ENCODE measurements around the gene TBC1D22A. TPM values are rescaled to one million over a fixed set of nuclear protein-coding genes. Genes with fewer than 3 reads are reported as not detected.
"Not testable (repeated sequence)": the region's sequence is repeated elsewhere in the genome, so short reads cannot be mapped to it uniquely, and the experiment has no call there.

Gene TBC1D22A
- total and polyA plus RNA-seq, 2 experiments from 2014 or later = 15.3 to 19.8 TPM

DNA sequence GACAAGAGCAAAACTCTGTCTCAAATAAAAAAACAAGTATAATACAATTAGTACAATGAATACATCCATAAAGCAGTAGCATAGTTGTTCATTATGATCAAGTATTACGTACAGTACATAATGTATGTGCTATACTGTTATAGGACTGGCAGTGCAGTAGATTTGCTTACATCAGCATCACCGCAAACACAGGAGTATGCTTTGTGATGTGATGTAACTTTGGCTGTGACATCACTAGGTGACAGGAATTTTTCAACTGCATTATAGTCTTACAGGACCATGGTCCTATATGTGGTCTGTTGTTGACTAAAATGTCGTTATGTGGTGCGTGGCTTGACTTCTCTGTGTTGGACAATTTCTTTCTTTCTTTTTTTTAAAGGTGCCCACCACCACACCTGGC lies 16.6 kb downstream of the TBC1D22A start:
- no peak for TF ChIP-seq EZH2phosphoT487 (IDR thresholded peaks at IDR 0.05; ENCODE audit: low read depth, severe bottlenecking, unreplicated experiment)
- no peak for TF ChIP-seq EZH2 (IDR thresholded peaks at IDR 0.05; ENCODE audit: borderline replicate concordance)
- TF ChIP-seq, protein P1, sequence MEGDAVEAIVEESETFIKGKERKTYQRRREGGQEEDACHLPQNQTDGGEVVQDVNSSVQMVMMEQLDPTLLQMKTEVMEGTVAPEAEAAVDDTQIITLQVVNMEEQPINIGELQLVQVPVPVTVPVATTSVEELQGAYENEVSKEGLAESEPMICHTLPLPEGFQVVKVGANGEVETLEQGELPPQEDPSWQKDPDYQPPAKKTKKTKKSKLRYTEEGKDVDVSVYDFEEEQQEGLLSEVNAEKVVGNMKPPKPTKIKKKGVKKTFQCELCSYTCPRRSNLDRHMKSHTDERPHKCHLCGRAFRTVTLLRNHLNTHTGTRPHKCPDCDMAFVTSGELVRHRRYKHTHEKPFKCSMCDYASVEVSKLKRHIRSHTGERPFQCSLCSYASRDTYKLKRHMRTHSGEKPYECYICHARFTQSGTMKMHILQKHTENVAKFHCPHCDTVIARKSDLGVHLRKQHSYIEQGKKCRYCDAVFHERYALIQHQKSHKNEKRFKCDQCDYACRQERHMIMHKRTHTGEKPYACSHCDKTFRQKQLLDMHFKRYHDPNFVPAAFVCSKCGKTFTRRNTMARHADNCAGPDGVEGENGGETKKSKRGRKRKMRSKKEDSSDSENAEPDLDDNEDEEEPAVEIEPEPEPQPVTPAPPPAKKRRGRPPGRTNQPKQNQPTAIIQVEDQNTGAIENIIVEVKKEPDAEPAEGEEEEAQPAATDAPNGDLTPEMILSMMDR (IDR thresholded peaks at IDR 0.05; ENCODE audit: poor library complexity) = no peak
- H3K79me2 ChIP-seq = peaks cover 94% of the 10 kb centered on the region
- H3K4me1 ChIP-seq (ENCODE audit: insufficient read depth) = peaks cover 26% of the 10 kb centered on the region
- no peaks in the 10 kb centered on the region for H3K36me3 ChIP-seq (replicated peaks; ENCODE audit: insufficient read depth, low read depth)
- H3K27me3 ChIP-seq = no peaks in the 10 kb centered on the region
- peaks cover 21% of the 10 kb centered on the region for H4K20me1 ChIP-seq (ENCODE audit: insufficient read depth, poor library complexity, severe bottlenecking)
- H2AFZ ChIP-seq = no peak overlapping the region
- no peaks in the 10 kb centered on the region for H3K9me2 ChIP-seq (replicated peaks; ENCODE audit: insufficient read depth)
- no peak overlapping the region for H3K27ac ChIP-seq
- 93% methylated on average over 4 of the region's 4 CpGs for WGBS (ENCODE audit: low lambda C conversion rate, missing lambda C conversion rate)
- H3K4me2 ChIP-seq = no peak overlapping the region
- H3K9me3 ChIP-seq (ENCODE audit: low read depth) = no peaks in the 10 kb centered on the region
- no peak for DNase-seq (ENCODE audit: low spot score)
- H3K4me3 ChIP-seq = no peak overlapping the region

DNA sequence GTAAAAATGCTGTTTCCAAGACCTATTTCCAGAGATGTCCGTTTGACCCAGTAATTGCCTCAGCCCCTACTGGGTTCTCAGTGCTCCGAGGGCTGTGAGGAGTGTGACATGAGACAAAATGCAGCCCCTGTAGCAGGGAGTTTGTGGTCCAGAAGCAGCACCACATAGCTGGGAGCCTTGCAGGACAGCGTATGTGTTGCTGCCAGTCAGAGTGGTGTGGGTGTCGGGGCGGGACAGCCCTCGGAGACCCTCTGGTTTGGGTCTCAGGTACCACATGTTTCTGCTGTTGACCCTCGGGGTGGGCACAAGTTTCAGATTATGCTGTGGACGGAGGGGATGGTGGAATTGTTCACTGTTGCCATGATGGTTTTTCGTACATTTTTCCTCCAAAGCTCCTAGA lies 17.2 kb downstream of the TBC1D22A start:
- no peaks in the 10 kb centered on the region for H3K9me2 ChIP-seq (replicated peaks; ENCODE audit: insufficient read depth)
- DNase-seq (ENCODE audit: low spot score) = no peak
- WGBS (ENCODE audit: low lambda C conversion rate, missing lambda C conversion rate) = 87% methylated on average over 9 of the region's 9 CpGs
- no peaks in the 10 kb centered on the region for H3K27me3 ChIP-seq
- H3K4me3 ChIP-seq = no peak overlapping the region
- TF ChIP-seq EZH2phosphoT487 (IDR thresholded peaks at IDR 0.05; ENCODE audit: low read depth, severe bottlenecking, unreplicated experiment) (no peak), EZH2 (IDR thresholded peaks at IDR 0.05; ENCODE audit: borderline replicate concordance) (no peak)
- TF ChIP-seq, protein P1 (IDR thresholded peaks at IDR 0.05; ENCODE audit: poor library complexity) = no peak
- no peak overlapping the region for H3K27ac ChIP-seq
- peaks cover 19% of the 10 kb centered on the region for H3K4me1 ChIP-seq (ENCODE audit: insufficient read depth)
- no peak overlapping the region for H3K4me2 ChIP-seq
- peaks cover 97% of the 10 kb centered on the region for H3K79me2 ChIP-seq
- no peaks in the 10 kb centered on the region for H3K36me3 ChIP-seq (replicated peaks; ENCODE audit: insufficient read depth, low read depth)
- no peaks in the 10 kb centered on the region for H3K9me3 ChIP-seq (ENCODE audit: low read depth)
- no peak overlapping the region for H2AFZ ChIP-seq
- peaks cover 23% of the 10 kb centered on the region for H4K20me1 ChIP-seq (ENCODE audit: insufficient read depth, poor library complexity, severe bottlenecking)

DNA sequence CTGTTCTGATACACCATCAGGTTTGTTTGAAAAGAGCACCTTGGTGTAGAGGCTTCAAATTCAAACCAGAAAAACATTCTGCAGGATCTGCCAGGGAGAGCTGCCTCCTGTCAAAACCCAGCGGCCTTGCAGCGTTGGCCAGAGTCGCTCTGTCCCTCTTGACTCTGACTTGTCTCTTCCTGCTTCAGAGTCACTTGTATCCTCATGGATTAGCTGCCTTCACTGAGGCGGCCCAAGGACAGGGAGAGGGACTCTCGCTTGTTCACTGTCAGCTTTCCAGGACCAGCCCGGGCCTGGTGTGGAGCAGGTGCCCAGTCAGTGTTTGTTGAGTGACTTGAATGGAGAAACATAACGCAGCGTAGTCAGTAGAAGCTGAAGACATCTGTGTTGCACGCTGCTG lies 18.0 kb downstream of the TBC1D22A start:
- TF ChIP-seq EZH2 (IDR thresholded peaks at IDR 0.05; ENCODE audit: borderline replicate concordance) (no peak), EZH2phosphoT487 (IDR thresholded peaks at IDR 0.05; ENCODE audit: low read depth, severe bottlenecking, unreplicated experiment) (no peak)
- TF ChIP-seq, protein P1 (IDR thresholded peaks at IDR 0.05; ENCODE audit: poor library complexity) = no peak
- DNase-seq (ENCODE audit: low spot score) = no peak
- Histone ChIP-seq H3K4me1 (ENCODE audit: insufficient read depth) (peaks cover 11% of the 10 kb centered on the region), H2AFZ (no peak overlapping the region), H3K4me2 (no peak overlapping the region), H3K36me3 (replicated peaks; ENCODE audit: insufficient read depth, low read depth) (no peaks in the 10 kb centered on the region), H3K9me3 (ENCODE audit: low read depth) (no peaks in the 10 kb centered on the region), H3K4me3 (no peak overlapping the region), H3K9me2 (replicated peaks; ENCODE audit: insufficient read depth) (no peaks in the 10 kb centered on the region), H3K79me2 (peaks cover 97% of the 10 kb centered on the region), H3K27ac (no peak overlapping the region), H4K20me1 (ENCODE audit: insufficient read depth, poor library complexity, severe bottlenecking) (peaks cover 23% of the 10 kb centered on the region), H3K27me3 (no peaks in the 10 kb centered on the region)
- WGBS (ENCODE audit: low lambda C conversion rate, missing lambda C conversion rate) = 93% methylated on average over 9 of the region's 9 CpGs

DNA sequence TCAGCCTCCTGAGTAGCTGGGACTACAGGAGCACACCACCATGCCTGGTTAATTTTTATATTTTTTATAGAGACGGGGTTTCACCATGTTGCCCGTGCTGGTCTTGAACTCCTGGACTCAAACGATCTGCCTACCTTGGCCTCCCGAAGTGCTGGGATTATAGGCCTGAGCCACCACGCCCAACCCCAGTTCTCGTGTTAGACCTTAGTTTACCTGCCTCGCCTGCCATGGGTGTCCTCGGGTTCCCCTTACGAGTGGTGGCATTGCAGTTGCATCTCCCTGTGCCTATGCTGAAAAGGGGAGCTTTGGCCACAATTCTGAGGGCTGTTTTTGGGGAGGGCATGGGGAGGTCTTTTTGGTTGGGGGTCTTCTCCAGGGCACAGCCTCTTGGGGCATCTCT lies 18.8 kb downstream of the TBC1D22A start:
- no peak overlapping the region for H3K4me3 ChIP-seq

DNA sequence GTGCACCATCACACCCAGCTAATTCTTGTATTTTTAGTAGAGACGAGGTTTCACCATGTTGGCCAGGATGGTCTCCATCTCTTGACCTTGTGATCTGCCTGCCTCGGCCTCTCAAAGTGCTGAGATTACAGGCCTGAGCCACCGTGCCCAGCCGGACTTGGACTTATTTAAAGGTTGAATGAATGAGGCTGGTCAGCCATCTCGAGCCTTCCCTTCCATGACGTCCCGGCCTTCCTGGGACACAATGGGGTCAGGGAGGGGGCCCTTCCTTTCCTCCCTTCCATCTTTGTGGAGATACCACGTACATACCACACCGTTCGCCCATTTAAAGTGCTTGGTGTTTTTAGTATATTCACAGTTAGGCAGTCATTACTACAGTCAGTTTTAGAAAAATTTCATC lies 19.8 kb downstream of the TBC1D22A start:
- 95% methylated on average over 10 of the region's 10 CpGs for WGBS (ENCODE audit: low lambda C conversion rate, missing lambda C conversion rate)
- not testable (repeated sequence) for H3K9me3 ChIP-seq (ENCODE audit: low read depth); H3K4me1 ChIP-seq (ENCODE audit: insufficient read depth); DNase-seq (ENCODE audit: low spot score); H3K27ac ChIP-seq; H3K27me3 ChIP-seq; H2AFZ ChIP-seq; H3K9me2 ChIP-seq (replicated peaks; ENCODE audit: insufficient read depth); H3K4me3 ChIP-seq; H3K36me3 ChIP-seq (replicated peaks; ENCODE audit: insufficient read depth, low read depth); H3K4me2 ChIP-seq
- Histone ChIP-seq H4K20me1 (ENCODE audit: insufficient read depth, poor library complexity, severe bottlenecking) (peaks cover 21% of the 10 kb centered on the region), H3K79me2 (peaks cover 99% of the 10 kb centered on the region)

More for the DNA sequence above, 18.8 kb downstream of the TBC1D22A start:
- Histone ChIP-seq H3K9me2 (replicated peaks; ENCODE audit: insufficient read depth) (no peaks in the 10 kb centered on the region), H3K27ac (no peak overlapping the region), H3K36me3 (replicated peaks; ENCODE audit: insufficient read depth, low read depth) (no peaks in the 10 kb centered on the region), H4K20me1 (ENCODE audit: insufficient read depth, poor library complexity, severe bottlenecking) (peaks cover 23% of the 10 kb centered on the region), H3K79me2 (peaks cover 99% of the 10 kb centered on the region), H2AFZ (no peak overlapping the region), H3K4me2 (no peak overlapping the region), H3K27me3 (no peaks in the 10 kb centered on the region), H3K9me3 (ENCODE audit: low read depth) (no peaks in the 10 kb centered on the region), H3K4me1 (ENCODE audit: insufficient read depth) (peaks cover 4% of the 10 kb centered on the region)
- no peak for DNase-seq (ENCODE audit: low spot score)
- 98% methylated on average over 9 of the region's 9 CpGs for WGBS (ENCODE audit: low lambda C conversion rate, missing lambda C conversion rate)
- TF ChIP-seq, protein P1 (IDR thresholded peaks at IDR 0.05; ENCODE audit: poor library complexity) = no peak
- TF ChIP-seq EZH2 (IDR thresholded peaks at IDR 0.05; ENCODE audit: borderline replicate concordance) (no peak), EZH2phosphoT487 (IDR thresholded peaks at IDR 0.05; ENCODE audit: low read depth, severe bottlenecking, unreplicated experiment) (no peak)
